AG04449 (cell line): ENCODE data around the gene SH3PXD2B.

ENCODE experiments used
- CTCF ChIA-PET: fragments of 350-600 bp; formaldehyde crosslinking; extraction: SDS; loops from one replicate; lab custom pipeline; 2021; ENCODE audit warnings: antibody characterized with exemption; lab: Yijun Ruan, JAX
- POLR2A ChIA-PET: fragments of 400-600, 350-600 bp; formaldehyde crosslinking; extraction: SDS; loops from one replicate; lab custom pipeline; 2020; ENCODE audit warnings: antibody characterized with exemption, inconsistent platforms; lab: Yijun Ruan, JAX
- DNase-seq: peaks from one replicate; pipeline ENCODE4 v3.0.0-alpha.2; 2010; ENCODE audit warnings: low read depth, low spot score
- H3K4me3 ChIP-seq: 2 replicates; pipeline ENCODE4 v1.5.1; 2011; ENCODE audit warnings: low read depth, mild to moderate bottlenecking, control low read depth, low read length
- TF ChIP-seq, protein P1 (sequence below): IDR thresholded peaks from one replicate; pipeline ENCODE4 v1.5.1; 2011; ENCODE audit warnings: mild to moderate bottlenecking, moderate library complexity, low read length, control low read depth, inconsistent platforms; ENCODE audit not compliant: insufficient read depth; ENCODE audit errors: missing control alignments

SH3PXD2B gene

DNA sequence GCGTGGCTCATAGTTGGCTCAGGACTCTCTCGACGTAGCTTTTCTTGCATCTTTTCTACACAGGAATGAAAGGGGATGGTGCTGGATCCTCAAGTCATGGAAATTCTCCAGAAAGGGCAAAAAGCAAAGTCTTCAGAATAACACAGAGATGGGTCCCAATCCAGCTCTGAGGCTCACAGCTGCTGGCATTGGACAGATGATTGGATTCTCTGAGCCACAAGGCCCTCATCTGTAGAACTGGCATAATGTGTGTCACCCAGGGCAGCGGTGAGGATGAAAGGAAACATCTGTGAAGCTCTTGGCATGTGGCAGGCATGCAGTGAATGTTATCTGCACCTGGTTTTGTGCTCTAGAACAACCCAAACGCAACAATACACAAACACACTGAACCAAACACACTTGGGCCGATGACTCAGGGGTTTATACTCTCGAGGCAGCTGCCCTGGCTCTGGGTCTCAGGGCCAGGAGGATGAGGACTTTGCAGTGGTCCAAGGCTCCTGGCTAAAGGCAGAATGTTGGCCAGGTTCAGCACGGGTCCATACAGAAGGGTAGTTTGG is 106.8 kb downstream of the SH3PXD2B start:
- TF ChIP-seq, protein P1, sequence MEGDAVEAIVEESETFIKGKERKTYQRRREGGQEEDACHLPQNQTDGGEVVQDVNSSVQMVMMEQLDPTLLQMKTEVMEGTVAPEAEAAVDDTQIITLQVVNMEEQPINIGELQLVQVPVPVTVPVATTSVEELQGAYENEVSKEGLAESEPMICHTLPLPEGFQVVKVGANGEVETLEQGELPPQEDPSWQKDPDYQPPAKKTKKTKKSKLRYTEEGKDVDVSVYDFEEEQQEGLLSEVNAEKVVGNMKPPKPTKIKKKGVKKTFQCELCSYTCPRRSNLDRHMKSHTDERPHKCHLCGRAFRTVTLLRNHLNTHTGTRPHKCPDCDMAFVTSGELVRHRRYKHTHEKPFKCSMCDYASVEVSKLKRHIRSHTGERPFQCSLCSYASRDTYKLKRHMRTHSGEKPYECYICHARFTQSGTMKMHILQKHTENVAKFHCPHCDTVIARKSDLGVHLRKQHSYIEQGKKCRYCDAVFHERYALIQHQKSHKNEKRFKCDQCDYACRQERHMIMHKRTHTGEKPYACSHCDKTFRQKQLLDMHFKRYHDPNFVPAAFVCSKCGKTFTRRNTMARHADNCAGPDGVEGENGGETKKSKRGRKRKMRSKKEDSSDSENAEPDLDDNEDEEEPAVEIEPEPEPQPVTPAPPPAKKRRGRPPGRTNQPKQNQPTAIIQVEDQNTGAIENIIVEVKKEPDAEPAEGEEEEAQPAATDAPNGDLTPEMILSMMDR: no peak
- ChIA-PET CTCF (interaction anchor here (0.8 to 0.9 kb wide), 2 partner anchors 11 to 104 kb away, joined by 3 read pairs; no protein-coding TSS in a partner anchor), POLR2A (no interaction called here)

DNA sequence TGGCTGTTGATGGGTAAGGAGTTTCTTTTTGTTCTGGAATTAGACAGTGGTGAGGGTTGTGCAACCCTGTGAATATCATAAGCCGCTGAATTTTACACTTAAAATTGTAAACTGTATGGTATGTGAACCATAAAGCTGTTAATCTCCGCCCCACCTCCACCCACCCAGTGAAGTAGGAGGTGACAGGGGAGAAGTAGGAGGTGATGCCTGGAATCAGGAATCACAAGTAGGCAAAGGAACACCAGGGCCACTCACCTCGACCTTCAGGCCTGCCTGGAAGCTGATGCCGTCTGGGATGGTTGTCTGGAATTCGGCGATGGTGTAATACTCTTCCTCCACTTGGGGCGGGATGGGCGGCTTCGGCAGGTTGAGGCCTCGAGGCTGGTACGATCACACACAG is 108.4 kb downstream of the SH3PXD2B start:
- CTCF ChIA-PET: no interaction called here
- no peak overlapping the region for H3K4me3 ChIP-seq
- DNase-seq: no peak
- TF ChIP-seq, protein P1: no peak
- POLR2A ChIA-PET: no interaction called here

More for the DNA sequence above, 106.8 kb downstream of the SH3PXD2B start:
- H3K4me3 ChIP-seq: no peak overlapping the region
- DNase-seq: no peak

DNA sequence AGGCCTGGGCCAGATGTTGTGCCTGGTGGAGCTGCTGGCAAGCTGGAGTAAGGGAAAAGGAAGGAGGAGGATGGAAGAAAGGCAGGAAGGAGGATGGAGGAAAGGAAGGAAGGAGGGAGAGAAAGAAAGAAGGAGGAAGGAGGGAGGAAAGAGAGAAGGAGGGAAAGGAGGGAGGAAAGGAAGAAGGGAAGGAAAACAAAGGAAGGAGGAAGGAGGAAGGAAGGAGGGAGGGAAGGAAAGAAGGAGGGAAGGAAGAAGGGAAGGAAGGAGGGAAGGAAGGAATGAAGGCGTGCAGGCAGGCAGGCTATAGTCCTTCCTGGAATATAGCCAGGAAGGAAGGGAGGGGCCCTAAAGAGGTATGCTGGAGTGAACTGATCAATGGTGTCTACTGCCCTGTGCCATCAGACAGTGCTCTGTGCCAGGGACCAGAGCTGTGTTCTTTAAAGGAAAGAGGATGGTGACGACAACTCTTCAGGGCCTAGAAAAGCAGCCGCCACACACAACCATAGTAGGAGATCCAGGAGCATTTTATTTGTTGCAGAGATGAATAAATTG is 109.4 kb downstream of the SH3PXD2B start:
- no peak overlapping the region for H3K4me3 ChIP-seq
- DNase-seq: no peak
- TF ChIP-seq, protein P1: no peak
- ChIA-PET POLR2A (no interaction called here), CTCF (no interaction called here)

DNA sequence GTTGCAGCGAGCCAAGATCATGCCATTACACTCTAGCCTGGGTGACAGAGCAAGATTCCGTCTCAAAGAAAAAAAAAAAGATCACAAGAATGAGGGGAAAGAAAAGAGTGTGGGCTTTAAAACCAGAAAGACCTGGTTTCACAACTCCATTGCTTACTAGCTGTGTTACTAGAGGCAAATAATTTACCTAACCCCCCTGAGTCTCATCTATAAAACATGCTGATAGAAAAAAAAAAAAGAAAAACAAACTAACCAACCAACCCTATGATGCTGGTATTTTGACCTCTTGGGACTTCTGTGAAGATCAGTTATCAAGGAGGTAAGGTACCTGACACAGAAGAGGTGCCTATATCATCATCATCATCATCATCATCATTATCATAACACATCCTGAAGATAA is 110.6 kb downstream of the SH3PXD2B start:
- ChIA-PET POLR2A (no interaction called here), CTCF (no interaction called here)
- DNase-seq: no peak
- no peak overlapping the region for H3K4me3 ChIP-seq
- TF ChIP-seq, protein P1: no peak

DNA sequence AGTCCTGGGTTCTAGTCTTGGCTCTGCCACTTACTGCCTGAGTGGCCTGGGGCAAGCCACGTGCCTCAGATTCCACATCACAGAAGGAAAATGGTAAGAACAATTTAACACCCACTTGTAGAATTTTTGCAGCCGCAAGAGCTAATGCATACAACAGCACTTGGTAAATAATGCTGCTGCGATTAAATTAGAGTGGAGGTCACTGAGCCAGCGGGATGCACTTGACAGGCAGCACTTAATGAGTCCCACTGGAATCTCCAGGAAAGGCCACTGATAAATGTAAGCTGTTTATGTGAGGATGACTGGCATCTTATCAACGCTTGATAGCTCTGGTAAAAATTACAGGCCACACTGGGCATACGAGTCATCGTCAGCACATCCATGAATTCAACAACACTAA is 111.4 kb downstream of the SH3PXD2B start:
- TF ChIP-seq, protein P1: no peak
- no peak overlapping the region for H3K4me3 ChIP-seq
- no peak for DNase-seq
- ChIA-PET CTCF (no interaction called here), POLR2A (no interaction called here)

DNA sequence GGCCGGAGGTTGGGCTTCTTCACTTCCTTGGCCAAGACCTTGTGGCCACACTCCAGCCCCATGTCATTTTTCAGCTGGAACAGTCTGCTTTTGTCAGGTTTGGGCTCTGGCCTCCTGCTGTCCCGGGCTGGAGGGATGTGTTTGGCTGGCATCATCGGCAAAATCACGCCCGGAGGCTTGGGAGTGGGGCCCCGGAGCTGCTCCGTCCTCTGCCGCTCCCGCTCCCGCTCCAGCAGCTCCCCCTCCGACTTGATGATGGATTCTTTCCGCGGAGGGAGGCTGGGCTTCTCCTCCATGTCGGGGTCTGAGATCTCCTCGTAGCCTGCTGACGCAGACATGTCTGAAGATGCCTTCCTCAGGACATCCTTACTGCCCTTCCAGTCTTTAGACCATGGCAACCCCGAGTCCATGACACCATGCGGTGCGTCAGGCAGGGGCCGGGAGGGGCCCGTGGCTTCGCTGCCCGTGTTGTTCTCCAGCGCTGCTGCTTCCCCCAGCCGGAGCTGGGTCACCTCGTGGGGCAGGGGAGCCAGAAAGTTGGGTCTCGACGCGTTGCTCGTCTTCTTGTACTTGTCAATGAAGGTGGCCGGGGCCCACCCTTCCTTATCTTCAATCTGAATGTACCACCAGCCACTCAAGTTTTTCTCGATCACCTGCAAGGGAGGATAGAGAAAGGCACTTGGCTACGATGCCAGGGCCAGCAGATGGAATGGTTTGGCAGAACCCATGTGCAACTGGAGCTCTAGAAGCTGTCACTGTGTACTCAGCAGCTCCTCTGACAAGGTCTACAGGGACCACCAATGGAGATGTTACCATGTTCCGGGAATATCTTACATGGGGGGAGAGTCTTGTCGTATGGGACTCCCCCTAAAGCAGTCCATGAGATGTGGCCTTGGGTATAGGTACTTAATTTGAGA is 114.8 kb downstream of the SH3PXD2B start:
- POLR2A ChIA-PET: interaction anchor here (0.5 kb wide), 1 partner anchor 115 kb away, joined by 3 read pairs; the partner anchor contains the start of gene SH3PXD2B
- TF ChIP-seq, protein P1: no peak
- H3K4me3 ChIP-seq: no peak overlapping the region
- DNase-seq: no peak
- CTCF ChIA-PET: interaction anchor here (1.1 to 1.6 kb wide), 2 partner anchors 107 to 112 kb away, joined by 3 to 4 read pairs; no protein-coding TSS in a partner anchor
